ENCODE data around the gene CEP250. TPM values are rescaled to one million over a fixed set of nuclear protein-coding genes. Genes with fewer than 3 reads are reported as not detected.

The CEP250 gene
- total RNA-seq, 1 donor from 2014 or later = 39.4 TPM

DNA sequence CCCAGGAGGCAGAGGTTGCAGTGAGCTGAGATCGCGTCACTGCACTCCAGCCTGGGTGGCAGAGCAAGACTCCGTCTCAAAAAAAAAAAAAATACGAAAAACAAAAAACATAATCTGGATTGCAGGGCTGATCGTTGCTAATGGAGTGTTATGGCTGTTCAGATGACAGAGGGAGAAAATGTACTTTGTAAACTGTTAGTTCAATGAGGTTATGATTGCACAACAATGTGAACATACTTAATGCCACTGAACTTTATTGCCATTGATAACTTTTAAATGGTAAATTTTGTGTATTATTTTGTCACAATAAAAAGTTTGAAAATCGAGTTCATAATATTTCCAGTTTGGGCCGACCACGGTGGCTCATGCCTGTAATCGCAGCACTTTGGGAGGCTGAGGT lies 63.6 kb downstream of the CEP250 start:
- Mint-ChIP-seq H3K4me3 (ENCODE audit: unreplicated experiment) (no peak overlapping the region), H3K9me3 (ENCODE audit: unreplicated experiment) (peaks cover 5% of the 10 kb centered on the region), H3K27me3 (ENCODE audit: unreplicated experiment) (peaks cover 1% of the 10 kb centered on the region), H3K4me1 (ENCODE audit: low read depth, unreplicated experiment) (no peaks in the 10 kb centered on the region), H3K36me3 (ENCODE audit: unreplicated experiment) (no peaks in the 10 kb centered on the region), H3K27ac (ENCODE audit: unreplicated experiment) (no peak overlapping the region)
- TF ChIP-seq, protein P1, sequence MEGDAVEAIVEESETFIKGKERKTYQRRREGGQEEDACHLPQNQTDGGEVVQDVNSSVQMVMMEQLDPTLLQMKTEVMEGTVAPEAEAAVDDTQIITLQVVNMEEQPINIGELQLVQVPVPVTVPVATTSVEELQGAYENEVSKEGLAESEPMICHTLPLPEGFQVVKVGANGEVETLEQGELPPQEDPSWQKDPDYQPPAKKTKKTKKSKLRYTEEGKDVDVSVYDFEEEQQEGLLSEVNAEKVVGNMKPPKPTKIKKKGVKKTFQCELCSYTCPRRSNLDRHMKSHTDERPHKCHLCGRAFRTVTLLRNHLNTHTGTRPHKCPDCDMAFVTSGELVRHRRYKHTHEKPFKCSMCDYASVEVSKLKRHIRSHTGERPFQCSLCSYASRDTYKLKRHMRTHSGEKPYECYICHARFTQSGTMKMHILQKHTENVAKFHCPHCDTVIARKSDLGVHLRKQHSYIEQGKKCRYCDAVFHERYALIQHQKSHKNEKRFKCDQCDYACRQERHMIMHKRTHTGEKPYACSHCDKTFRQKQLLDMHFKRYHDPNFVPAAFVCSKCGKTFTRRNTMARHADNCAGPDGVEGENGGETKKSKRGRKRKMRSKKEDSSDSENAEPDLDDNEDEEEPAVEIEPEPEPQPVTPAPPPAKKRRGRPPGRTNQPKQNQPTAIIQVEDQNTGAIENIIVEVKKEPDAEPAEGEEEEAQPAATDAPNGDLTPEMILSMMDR (IDR thresholded peaks at IDR 0.05; ENCODE audit: partially characterized antibody, unreplicated experiment) = no peak
- no peak for DNase-seq

DNA sequence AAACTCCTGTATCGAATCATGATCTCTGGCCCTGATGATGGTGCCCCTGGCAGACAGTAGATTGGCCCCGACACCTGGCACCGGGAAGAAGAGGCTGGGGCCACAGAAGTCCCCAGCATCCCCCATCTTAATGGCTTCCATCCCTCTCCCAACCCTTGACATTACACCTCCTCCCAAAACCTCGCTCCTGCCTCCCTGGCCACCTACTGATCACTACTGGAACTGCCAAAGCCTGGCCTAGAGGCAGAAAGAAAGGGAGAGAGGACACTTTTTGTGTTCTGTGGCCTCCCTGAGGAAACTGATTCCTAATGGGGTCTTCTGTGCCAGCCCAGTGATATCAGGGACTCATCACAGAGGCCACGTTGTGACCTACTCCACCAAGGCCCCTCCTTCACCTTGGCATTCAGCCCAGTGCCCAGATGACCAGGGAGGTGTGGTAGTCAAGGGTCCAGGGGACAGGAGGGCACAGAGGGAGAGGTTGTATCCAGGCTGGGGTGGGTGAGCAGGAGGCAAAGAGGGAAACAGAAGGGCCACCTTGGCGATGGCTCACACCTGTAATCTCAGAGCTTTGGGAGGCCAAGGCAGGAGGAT lies 68.0 kb downstream of the CEP250 start:
- peaks cover 6% of the 10 kb centered on the region for H3K4me1 Mint-ChIP-seq (ENCODE audit: low read depth, unreplicated experiment)
- peaks cover 4% of the 10 kb centered on the region for H3K9me3 Mint-ChIP-seq (ENCODE audit: unreplicated experiment)
- no peaks in the 10 kb centered on the region for H3K36me3 Mint-ChIP-seq (ENCODE audit: unreplicated experiment)
- no peak overlapping the region for H3K4me3 Mint-ChIP-seq (ENCODE audit: unreplicated experiment)
- TF ChIP-seq, protein P1 (IDR thresholded peaks at IDR 0.05; ENCODE audit: partially characterized antibody, unreplicated experiment) = peak; percentile 66
- DNase-seq = peak; percentile 41
- H3K27ac Mint-ChIP-seq (ENCODE audit: unreplicated experiment) = no peak overlapping the region
- H3K27me3 Mint-ChIP-seq (ENCODE audit: unreplicated experiment) = no peaks in the 10 kb centered on the region

DNA sequence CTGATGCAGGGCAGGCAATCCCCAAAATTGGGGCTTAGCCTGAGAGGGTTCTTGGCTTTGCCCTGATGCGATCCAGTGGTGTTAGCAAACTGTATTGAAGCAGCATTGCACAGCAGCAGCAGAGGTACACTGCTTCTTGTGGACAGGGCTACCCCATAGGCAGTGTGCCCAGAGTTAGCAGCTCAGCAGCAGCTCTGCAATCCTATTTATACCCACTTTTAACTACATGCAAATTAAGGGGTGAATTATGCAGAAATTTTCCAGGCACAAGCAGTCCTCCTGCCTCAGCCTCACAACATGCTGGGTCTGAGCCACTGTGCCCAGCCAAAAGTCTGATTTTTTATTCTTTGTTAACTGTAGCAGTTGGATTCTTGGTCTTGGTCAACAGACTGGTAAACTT lies 70.2 kb downstream of the CEP250 start:
- TF ChIP-seq, protein P1 (IDR thresholded peaks at IDR 0.05; ENCODE audit: partially characterized antibody, unreplicated experiment) = no peak
- peaks cover 6% of the 10 kb centered on the region for H3K4me1 Mint-ChIP-seq (ENCODE audit: low read depth, unreplicated experiment)
- no peaks in the 10 kb centered on the region for H3K36me3 Mint-ChIP-seq (ENCODE audit: unreplicated experiment)
- DNase-seq = no peak
- peaks cover 4% of the 10 kb centered on the region for H3K9me3 Mint-ChIP-seq (ENCODE audit: unreplicated experiment)
- H3K27ac Mint-ChIP-seq (ENCODE audit: unreplicated experiment) = no peak overlapping the region
- H3K27me3 Mint-ChIP-seq (ENCODE audit: unreplicated experiment) = no peaks in the 10 kb centered on the region
- no peak overlapping the region for H3K4me3 Mint-ChIP-seq (ENCODE audit: unreplicated experiment)

DNA sequence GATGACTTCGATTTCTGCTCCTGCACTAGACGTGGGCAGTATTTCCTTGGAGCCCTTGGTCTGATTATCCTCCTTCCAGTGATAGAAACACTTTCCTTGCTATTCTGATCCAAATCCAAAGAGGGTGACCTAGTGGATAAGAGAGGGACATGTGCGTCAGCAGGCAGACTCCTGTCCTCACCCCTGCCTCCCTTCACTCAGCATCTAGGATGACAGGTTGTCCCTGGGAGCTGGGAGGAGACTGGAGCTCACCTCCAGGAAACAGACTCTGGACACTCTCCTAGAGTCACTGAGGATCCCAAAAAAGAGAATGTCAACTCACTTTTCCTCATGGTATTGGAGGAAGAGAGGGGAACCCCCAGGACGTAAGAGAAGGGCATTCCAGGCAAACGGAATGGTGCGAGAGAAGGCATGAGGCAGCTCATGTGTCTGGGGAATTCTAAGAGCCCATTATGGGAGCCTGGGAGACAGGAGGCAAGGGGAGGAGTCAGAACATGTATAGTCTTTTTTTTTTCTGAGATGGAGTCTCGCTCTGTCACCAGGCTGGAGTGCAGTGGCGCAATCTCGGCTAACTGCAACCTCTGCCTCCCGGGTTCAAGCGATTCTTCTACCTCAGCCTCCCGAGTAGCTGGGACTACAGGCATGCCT lies 71.8 kb downstream of the CEP250 start:
- Mint-ChIP-seq H3K4me1 (ENCODE audit: low read depth, unreplicated experiment) (peaks cover 6% of the 10 kb centered on the region), H3K4me3 (ENCODE audit: unreplicated experiment) (no peak overlapping the region), H3K36me3 (ENCODE audit: unreplicated experiment) (no peaks in the 10 kb centered on the region), H3K27me3 (ENCODE audit: unreplicated experiment) (no peaks in the 10 kb centered on the region), H3K9me3 (ENCODE audit: unreplicated experiment) (peaks cover 2% of the 10 kb centered on the region), H3K27ac (ENCODE audit: unreplicated experiment) (no peak overlapping the region)
- no peak for DNase-seq
- TF ChIP-seq, protein P1 (IDR thresholded peaks at IDR 0.05; ENCODE audit: partially characterized antibody, unreplicated experiment) = no peak

DNA sequence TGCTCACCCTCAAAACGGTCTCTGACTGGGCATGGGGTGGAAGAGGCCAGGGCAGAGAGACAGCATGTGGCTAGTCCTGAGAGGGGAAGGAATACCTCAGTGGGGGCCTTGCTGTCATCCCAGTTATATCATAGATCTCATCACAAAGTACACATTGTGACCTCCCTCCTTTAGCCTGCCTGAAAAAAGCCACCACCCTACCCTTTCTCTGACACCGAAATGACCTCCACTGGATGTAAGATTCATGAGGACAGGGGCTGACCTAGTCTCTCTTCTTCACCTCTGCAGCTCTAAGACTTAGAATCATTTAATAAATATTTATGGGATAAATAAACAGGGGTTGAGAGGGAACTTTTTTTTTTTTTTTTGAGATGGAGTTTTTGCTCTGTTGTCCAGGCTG lies 74.2 kb downstream of the CEP250 start, which contains the start of gene C20orf173:
TSS of gene C20orf173 (minus strand) at position 101 of the 400 bp plus-strand sequence. CDS start 279 bp downstream, outside the sequence.
- TF ChIP-seq, protein P1 (IDR thresholded peaks at IDR 0.05; ENCODE audit: partially characterized antibody, unreplicated experiment) = no peak
- no peak within 1 kb of the TSS for H3K27ac Mint-ChIP-seq (ENCODE audit: unreplicated experiment)
- DNase-seq = no peak
- no peaks in the 10 kb centered on the region for H3K36me3 Mint-ChIP-seq (ENCODE audit: unreplicated experiment)
- no peak within 1 kb of the TSS for H3K4me3 Mint-ChIP-seq (ENCODE audit: unreplicated experiment)
- no peaks in the 10 kb centered on the region for H3K27me3 Mint-ChIP-seq (ENCODE audit: unreplicated experiment)
- H3K4me1 Mint-ChIP-seq (ENCODE audit: low read depth, unreplicated experiment) = peaks cover 6% of the 10 kb centered on the region
- peaks cover 2% of the 10 kb centered on the region for H3K9me3 Mint-ChIP-seq (ENCODE audit: unreplicated experiment)

Measured in glutamatergic neuron (in vitro differentiated cells).